ACHN (cell line): ENCODE data around the gene RHBDD1.
"Not testable (repeated sequence)": the region's sequence is repeated elsewhere in the genome, so short reads cannot be mapped to it uniquely, and the experiment has no call there.

Experiments
- DNase-seq: peaks from one replicate; pipeline ENCODE4 v3.0.0-alpha.2; 2015
- in situ Hi-C: cut with HindIII; loops from 2 replicates; pipeline ENCODE4 v1.10.0; 2017; ENCODE audit warnings: low sequenced_read_pairs, low pct_ligation_motif_present, low pct_unique_long_range_greater_than_20kb

The RHBDD1 gene

DNA sequence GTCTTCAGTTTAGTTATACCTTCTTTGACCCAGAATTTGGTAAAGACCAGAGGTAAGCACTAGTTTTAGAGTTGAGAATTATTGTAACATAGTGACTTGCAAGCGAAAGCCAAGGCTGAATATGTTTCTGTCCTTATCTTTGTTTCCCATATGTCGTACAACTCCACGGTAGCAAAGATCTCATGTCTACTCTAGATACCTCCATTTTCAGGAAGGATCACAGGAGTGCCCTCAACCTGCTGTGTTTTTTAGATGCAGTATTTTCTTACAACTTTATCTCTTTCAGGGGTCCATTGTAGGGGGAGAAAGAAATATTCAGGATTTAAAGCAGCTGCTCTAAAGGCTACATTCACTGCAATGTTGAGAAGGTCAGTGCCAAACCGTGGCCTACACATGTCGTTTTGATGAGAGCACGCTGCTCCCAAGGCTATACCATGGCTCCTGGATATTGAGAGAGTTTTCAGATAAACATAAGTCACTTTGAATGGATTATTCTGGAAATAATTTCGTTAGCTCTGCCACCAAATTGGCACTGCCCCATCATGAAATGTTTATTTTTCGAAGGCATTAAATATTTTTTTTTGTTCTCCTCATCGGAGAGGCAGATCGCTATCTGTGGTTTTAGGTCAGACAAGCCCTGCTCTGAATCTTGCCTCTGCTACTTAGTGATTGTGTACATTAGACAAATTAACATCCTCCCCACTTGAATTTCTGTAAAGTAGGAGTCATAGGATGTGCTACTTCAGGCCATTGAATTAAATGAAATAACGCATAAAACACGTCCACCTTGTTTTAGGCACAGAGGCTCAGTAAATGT lies 2.1 kb downstream of the RHBDD1 start:
- in situ Hi-C loops: no loop called here
- no peak for DNase-seq

DNA sequence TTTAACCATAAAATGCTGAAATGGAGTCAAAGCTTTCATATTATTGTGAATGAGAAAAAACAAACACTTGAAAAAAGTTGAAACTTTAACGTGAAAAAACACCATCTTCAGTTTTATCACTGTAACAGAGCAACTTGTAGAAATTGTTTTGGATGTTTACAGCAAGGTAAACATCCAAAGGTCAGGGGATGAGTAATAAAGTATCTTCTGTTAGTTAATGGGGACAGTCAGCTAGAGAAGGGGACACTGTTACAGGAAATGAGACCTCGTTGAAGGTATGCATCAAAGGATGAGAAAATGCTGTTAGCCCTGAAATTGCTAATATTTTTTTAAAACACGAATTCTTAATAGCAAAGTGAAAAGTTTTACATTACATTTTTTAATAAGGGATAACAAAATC lies 2.9 kb downstream of the RHBDD1 start:
- no peak for DNase-seq
- in situ Hi-C loops: no loop called here

DNA sequence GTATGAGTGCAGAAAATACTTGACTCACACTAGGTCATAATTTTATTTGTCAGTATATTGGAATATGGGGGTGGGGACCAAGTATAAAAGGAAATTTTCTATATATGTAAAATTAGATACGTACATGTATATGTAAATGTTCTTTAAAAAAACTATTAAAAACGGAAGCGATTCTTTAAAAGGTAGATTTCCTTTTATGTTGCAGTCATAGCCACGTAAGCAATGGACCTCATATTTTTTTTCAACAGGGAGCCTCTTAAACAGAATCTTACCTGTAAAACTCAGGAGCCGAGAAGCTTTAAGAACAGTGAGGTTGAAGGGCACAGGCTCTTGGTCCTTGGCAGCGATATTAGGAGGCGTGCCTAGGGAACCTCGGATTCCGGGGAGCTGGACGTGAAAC lies 3.3 kb downstream of the RHBDD1 start:
- in situ Hi-C loops: no loop called here
- no peak for DNase-seq

DNA sequence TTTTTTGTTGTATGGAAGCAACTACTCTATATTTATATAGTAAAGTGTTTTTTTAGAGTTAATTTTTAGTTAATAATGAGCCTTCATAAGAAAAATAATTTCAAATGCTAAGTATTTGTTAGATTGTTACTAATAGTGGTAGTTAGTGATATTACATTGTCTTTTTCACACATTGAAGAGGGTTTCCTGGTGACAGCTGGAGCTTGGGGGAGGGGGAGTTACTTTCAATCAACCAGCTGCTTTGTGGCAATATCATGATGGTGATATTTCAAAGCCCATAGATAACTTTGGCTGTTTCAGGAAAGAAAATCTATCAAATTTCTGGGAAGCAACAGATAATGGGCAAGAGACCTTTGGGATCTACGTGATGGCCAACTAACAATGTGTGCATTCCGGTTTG lies 4.1 kb downstream of the RHBDD1 start:
- in situ Hi-C loops: no loop called here
- no peak for DNase-seq

DNA sequence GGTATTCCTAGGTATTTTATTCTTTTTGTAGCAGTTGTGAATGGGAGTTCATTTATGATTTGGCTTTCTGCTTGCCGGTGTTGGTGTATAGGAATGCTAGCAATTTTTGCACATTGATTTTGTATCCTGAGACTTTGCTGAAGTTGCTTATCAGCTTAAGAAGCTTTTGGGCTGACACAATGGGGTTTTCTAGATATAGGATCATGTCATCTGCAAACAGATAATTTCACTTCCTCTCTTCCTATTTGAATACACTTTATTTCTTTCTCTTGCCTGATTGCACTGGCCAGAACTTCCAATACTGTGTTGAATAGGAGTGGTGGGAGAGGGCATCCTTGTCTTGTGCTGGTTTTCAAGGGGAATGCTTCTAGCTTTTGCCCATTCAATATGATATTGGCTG lies 7.1 kb downstream of the RHBDD1 start:
- DNase-seq, in situ Hi-C loops: not testable (repeated sequence)

DNA sequence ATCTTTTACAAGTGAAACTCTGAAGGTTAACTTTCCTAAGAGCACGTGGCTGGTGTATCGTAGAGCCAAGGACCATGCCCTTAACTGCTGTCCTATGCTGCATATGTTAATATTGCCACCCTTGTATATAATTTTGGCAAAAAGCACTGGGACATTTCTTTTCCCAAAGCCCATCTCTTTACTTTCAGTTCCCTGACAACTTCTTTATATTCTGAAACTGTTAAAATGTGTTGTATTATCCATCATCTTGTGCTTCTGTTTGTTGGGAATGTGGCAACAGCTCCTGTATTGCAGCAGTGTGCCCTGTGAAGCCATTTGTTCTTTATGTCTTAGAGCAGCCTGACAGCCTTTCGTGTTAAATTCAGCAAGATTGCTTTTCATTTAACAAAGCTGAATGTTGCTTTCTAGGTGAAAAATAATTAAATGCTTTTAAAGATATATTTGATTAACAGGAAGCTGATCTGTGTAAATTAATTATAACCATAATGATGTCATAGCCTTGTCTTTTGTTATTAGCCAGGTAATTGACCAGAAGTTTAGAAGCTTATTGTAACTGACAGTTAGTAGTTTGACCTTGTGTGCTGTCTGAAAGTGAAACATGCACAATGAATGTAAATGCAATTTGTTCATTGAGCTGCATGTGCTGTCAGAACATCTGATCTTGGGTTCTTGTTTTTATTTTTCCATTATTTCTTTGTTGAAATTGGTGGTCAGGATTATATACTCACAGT lies 9.7 kb downstream of the RHBDD1 start:
- DNase-seq: no peak
- in situ Hi-C loops: no loop called here

DNA sequence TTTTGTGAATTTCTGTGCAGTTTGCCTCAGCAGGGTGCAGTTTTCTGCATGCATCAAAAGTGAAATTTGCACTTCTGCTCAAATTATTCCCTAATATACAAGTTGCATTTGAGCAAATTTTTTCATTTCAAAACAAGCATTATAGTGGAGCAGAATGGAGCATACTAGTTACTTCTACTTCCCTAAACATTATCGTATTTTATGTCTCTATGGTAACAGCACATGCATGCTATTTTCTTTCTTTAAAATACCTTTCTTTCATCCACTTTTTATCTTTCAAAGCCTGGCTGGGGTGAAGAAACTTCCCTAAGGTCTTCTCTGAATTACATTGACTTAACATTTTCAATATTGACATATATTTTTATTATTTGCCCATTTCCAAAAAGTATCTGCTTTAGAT lies 11.2 kb downstream of the RHBDD1 start:
- DNase-seq: no peak
- in situ Hi-C loops: no loop called here

DNA sequence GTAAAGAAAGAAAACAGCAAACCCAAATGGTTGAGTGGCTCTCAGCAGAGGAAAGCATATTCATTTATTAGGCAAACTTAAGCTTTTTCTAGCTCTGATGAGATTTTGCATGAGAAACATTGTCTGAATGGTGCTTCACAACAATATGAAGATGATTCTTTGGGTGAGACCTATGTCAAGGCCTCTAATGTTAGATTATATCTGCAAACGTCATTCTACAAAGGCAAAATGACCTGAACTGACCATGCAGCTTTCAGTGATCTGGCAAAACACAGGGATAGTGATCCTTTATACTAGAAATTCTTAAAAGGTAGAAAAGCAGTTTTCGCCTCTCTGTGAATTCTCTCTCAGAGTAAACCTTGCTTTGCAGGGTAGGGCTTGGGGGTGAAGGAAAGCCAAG lies 11.7 kb downstream of the RHBDD1 start:
- DNase-seq: no peak
- in situ Hi-C loops: no loop called here

DNA sequence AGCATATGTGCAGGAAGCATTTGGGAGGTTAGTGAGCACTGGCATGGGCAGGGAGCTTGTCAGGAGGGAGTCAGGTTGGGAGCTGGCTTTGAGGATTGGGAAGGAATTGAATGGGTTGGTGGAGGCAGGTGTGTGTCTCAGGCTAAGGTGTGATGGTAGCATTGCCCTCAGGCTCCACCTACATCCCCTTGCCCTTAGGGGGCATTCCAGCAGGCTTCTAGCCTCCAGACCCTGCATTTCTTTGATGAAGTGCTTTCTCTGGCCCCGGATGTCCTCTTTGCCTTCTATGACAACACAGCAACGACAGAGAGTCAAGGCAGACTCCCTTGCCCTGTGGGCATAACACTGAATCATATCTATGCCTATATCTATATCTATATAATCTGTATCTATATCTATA lies 13.5 kb downstream of the RHBDD1 start:
- in situ Hi-C loops: no loop called here
- no peak for DNase-seq

DNA sequence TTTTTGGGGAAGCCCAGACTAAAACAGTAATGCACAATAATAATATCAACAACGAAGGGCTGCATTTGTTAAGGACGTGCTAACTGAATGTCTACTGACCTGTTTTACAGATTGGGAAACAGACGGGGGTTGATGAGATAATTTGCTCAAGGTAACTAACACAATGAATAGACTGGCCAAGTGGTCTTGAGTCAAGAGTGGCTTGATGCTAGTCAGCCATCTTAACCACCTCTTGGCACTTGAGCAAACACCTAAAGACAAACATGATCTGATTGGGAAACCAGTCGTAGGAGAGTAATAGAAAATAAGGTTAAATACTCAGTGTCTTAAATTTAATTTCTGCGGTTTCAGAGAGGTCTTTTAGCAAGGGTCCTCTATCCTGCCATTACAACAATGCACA lies 14.2 kb downstream of the RHBDD1 start:
- in situ Hi-C loops: no loop called here
- DNase-seq: no peak

DNA sequence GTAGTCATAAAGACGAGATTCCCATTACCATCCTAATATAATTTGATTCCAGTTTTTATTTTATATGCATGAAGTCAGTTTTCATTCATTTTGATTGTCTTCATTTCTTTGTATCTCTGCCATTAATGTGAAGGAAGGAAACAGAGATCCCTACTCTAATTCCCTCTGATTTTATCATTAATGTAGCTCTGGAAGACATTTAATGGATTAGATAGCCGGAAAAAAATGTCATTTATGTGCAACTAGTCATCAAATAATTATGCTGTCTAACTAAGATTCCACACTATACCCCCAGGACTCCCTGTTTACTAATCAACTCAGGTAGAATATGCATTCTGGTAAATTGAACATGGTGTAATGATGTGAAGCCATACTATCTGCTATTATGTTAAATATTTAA lies 19.9 kb downstream of the RHBDD1 start:
- in situ Hi-C loops: no loop called here

DNA sequence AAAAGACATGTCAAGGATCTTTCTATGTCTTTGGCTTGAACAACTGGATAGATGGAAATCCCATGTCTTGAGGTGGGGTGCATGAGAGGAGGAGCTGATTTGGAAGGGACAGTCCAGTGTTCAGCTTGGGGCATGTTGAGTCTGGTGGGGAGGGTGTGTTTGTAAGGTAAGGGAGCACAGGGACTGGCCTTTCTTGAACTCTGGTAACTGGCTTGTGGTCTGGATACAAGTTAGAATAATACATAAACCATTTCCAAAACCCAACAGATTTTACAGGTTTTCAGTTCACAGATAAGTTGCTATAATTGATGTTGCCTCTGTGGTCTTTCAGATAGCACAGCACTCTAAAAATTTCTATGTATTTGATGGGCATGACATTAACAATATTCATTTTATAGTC lies 24.2 kb downstream of the RHBDD1 start:
- in situ Hi-C loops: no loop called here

More for the DNA sequence above, 19.9 kb downstream of the RHBDD1 start:
- DNase-seq: no peak

DNA sequence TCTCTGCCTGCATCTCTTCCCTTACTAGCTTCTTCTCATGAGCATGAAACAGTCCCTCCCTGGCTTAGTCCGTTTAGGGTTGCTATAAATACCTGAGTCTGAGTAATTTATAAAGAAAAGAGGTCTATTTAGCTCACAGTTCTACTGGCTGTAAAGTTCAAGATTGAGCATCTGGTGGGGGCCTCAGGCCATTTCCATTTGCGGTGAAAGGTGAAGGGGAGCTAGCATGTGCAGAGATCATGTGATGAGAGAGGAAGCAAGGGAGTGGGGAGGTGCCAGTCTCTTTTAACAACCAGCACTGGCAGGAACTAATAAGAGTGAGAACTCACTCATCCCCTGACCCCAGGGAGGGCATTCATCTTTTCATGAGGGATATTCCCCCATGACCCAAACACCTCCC lies 26.8 kb downstream of the RHBDD1 start:
- no peak for DNase-seq
- in situ Hi-C loops: no loop called here

More for the DNA sequence above, 24.2 kb downstream of the RHBDD1 start:
- DNase-seq: no peak

DNA sequence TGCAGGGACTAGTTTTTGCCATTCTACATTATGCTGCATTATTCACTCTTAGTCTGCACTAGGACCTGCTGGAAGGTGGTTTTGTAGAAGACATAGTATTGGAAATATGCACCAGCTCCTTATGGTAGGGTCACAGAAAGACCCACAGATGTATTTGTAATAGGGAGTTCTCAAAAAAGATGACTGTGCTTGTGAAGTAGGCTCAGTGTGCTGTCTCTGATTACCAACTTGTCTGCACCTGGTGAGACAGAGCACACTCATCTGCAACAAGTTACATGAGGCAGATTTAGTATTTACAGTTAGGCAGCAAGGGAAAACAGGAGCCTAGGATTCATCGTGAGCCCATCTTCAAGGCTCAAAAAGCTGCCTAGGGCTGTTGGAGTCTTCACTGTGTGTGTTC lies 29.4 kb downstream of the RHBDD1 start:
- no peak for DNase-seq
- in situ Hi-C loops: no loop called here

DNA sequence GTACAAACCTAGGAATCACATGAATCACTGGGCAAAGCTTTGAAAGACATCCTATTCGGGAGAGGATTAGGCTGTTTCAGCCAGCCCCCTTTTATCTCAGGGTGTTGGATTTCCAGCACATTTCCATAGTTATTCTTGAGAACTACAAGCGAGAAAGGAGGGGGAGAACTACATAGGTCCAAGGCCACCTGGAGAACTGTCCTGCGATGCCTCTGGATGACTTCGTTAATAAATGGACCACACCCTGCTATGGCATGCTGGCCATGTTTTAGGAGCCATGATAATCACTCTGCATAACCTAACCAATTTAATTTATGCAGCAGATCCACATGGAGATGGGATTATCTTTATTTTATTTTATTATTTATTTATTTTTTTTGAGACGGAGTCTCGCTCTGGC lies 29.9 kb downstream of the RHBDD1 start:
- no peak for DNase-seq
- in situ Hi-C loops: no loop called here

DNA sequence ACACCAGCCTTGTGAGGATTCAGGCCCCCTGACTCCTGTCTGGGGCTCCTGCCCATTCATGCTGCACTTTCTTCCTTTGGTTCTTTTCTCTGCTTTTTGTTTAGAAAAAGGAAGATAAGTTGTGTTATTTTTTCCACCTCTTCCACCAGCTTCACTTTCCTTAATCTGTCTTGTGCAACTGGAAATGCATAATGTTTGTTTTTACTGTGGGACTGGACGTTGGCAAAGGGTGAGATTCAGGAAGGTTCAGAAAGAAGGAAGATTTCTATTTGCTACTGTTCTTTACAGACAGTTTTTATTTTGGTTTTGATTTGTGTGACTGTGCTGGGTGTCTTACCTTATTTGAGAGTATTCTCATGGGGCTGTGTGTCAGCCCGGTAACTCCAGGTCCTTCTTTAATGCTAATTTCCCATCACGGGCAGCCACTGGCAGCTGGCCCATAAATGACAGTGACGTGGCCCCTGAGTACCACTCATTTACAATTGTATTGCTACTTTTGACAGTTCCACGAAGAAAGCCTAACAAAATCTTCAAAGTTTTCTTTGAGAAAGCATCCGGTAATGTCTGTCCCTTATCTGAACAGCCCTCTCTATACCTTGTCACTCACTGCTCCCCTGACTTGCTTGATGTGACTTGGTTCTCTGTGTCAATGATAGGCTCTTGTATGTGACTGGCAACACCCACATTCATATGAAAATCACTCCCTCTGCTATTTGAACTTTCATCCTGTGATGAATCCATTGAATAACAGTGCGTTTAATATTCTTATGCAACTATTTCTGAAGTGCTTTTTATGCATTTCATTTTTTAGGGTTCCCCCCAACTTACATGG lies 32.7 kb downstream of the RHBDD1 start:
- in situ Hi-C loops: no loop called here

DNA sequence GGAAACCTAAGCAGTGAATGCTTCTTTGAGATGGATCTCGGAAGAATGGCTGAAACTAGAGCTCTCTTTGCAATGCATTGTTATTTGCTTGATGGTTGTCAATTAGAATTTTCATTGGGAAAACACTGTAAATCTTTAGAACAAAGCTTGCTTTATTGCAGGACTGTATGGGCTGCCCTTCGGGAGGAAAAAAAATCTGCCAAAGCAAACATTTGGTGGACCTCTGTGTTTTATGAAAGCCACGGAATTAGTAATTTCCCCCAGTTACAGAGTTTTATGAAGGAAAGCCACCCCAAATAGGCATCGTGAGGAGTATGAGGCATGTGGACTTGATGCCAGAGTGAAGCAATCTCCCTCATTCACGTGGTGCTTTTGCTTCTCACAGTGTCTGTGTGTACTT lies 33.5 kb downstream of the RHBDD1 start:
- in situ Hi-C loops: no loop called here
- DNase-seq: no peak

More for the DNA sequence above, 32.7 kb downstream of the RHBDD1 start:
- no peak for DNase-seq

DNA sequence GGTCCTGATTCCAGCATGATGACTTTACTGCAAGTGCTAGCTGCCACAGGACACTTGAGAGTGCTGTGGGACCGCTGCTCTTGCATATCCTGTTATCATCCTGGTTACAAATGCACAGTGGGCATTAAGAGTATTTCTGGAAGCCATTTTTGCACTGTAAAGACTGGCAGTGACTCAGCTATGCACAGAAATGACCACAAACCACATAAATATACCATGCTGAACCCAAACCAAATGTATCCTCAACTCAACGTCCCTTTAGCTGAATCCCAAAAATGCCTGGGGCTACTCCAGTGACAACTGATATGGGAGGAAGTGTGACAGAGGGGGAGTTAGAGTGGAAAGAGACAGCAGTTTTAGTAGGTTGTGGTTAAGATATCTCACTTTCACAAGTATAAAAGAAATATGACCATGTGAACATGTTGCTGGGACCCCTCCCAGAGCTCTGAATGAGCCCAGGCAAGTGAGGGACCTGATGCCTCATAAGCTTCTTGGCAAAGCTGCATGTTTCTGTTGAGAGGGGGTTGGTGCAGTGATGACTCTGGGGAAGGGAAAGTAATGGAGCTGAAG lies 37.3 kb downstream of the RHBDD1 start:
- DNase-seq: no peak
- in situ Hi-C loops: no loop called here

DNA sequence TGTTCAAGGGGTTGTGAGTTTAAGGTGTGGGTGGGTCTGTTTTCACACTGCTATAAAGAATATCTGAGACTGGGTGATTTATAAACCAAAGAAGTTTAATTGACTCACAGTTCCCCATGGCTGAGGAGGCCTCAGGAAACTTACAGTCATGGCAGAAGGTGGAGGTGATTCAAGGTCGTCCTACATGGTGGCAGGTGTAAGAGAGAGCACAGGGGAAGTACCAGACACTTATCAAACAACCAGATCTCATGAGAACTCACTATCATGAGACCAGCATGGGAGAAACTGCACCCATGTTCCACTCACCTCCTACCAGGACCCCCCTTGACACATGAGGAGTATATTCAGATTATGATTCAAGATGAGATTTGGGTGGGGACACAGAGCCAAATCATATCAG lies 38.0 kb downstream of the RHBDD1 start:
- in situ Hi-C loops: no loop called here
- DNase-seq: no peak
